Prostate gland (tissue), 2 donors: ENCODE results near the gene IFRD2. TPM values are rescaled to one million over a fixed set of nuclear protein-coding genes. Genes with fewer than 3 reads are reported as not detected.
A peak's percentile ranks its signal among the peaks of the same experiment; 100 is the strongest.

ENCODE experiments used
- DNase-seq: peaks from one replicate; pipeline ENCODE4 v3.0.0-alpha.2; 2019; ENCODE audit warnings: low spot score
- H3K27ac ChIP-seq, 2 donors: fragments of 200-600 bp; sonication (generic); 2 replicates each; pipeline ENCODE4 v1.5.1; 2017 to 2019
- H3K27me3 ChIP-seq: fragments of 200-600 bp; sonication (generic); replicated peaks from 2 replicates; pipeline ENCODE4 v1.5.1; 2019; ENCODE audit not compliant: insufficient read depth
- H3K36me3 ChIP-seq, 2 donors: fragments of 200-600 bp; sonication (generic); 1 replicate in 1 of 2; 2 replicates in 1 of 2; pipeline versions ENCODE4 v1.5.1 to v1.8.1; 2017 to 2019
- H3K4me1 ChIP-seq: fragments of 200-600 bp; sonication (generic); replicated peaks from 2 replicates; pipeline ENCODE4 v1.5.1; 2019
- H3K4me3 ChIP-seq, 2 donors: fragments of 200-600 bp; sonication (generic); 2 replicates each; pipeline ENCODE4 v1.5.1; 2017 to 2019
- H3K9me3 ChIP-seq: fragments of 200-600 bp; sonication (generic); 2 replicates; pipeline ENCODE4 v1.5.1; 2017
- POLR2A ChIP-seq: fragments of 450-650 bp; IDR thresholded peaks from one replicate; pipeline ENCODE4 v1.6.1; 2016; ENCODE audit warnings: antibody characterized with exemption, mild to moderate bottlenecking
- POLR2AphosphoS5 ChIP-seq: sonication (generic); formaldehyde crosslinking; IDR thresholded peaks from one replicate; pipeline ENCODE4 v1.6.1; 2017; ENCODE audit warnings: antibody characterized with exemption
- WGBS: methylation state at CpG from one replicate; pipeline ENCODE4 v1.1.5; 2018; 5-methylcytosine and 5-hydroxymethylcytosine counted together
- intact Hi-C: fragments of 100-400 bp; cut with DNase I; formaldehyde crosslinking; loops from one replicate; pipeline ENCODE4 v1.14.2; 2022
- total RNA-seq, 2 donors: library from RNA; depleted of rRNA; stranded (reverse); fragments of >200 nt; gene quantifications; one replicate each; pipeline ENCODE4 v1.1.0, GENCODE V29; 2016
- TF ChIP-seq, protein P1 (sequence below), 4 experiments: fragments of 200-600 bp in 2 of 4; fragments of 450-650 bp in 2 of 4; sonication (generic) in 2 of 4; IDR thresholded peaks; 1 replicate in 3 of 4; 2 replicates in 1 of 4; pipeline ENCODE4 v1.5.1; 2016 to 2019; ENCODE audit warnings: antibody characterized with exemption in 4 of 4, mild to moderate bottlenecking in 2 of 4, moderate library complexity in 2 of 4

IFRD2 gene
- total RNA-seq, 2 donors from 2014 or later, result 93.0 to 99.9 TPM

DNA sequence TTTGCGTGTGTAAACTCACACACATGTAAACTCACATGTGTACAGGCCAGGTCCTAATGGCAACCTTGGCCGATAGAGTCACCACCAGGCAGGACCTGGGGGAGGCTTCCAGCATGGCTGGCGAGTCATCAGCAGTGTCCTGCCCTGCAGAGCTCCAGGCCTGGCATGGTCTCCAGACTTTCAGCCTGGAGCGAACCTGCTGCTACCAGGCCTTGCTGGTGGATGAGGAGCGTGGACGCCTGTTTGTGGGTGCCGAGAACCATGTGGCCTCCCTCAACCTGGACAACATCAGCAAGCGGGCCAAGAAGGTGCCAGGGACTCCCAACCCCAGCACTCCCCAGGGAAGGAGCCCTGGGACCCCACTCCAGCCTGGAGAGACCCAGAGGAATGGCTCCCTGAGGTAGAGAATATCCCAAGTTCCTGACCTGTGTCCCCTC, 22.2 kb downstream of the IFRD2 start:
- Histone ChIP-seq H3K4me3 (no peak overlapping the region), H3K4me1 (peaks cover 18% of the 10 kb centered on the region), H3K9me3 (no peaks in the 10 kb centered on the region), H3K27ac (peak overlapping the region in 1 of 2 donors; percentile 62), H3K27me3 (no peaks in the 10 kb centered on the region), H3K36me3 (no peaks in the 10 kb centered on the region)
- 58% methylated on average over 5 of the region's 8 CpGs for WGBS
- no peak for DNase-seq
- no peak for TF ChIP-seq POLR2A
- TF ChIP-seq, protein P1, sequence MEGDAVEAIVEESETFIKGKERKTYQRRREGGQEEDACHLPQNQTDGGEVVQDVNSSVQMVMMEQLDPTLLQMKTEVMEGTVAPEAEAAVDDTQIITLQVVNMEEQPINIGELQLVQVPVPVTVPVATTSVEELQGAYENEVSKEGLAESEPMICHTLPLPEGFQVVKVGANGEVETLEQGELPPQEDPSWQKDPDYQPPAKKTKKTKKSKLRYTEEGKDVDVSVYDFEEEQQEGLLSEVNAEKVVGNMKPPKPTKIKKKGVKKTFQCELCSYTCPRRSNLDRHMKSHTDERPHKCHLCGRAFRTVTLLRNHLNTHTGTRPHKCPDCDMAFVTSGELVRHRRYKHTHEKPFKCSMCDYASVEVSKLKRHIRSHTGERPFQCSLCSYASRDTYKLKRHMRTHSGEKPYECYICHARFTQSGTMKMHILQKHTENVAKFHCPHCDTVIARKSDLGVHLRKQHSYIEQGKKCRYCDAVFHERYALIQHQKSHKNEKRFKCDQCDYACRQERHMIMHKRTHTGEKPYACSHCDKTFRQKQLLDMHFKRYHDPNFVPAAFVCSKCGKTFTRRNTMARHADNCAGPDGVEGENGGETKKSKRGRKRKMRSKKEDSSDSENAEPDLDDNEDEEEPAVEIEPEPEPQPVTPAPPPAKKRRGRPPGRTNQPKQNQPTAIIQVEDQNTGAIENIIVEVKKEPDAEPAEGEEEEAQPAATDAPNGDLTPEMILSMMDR (IDR thresholded peaks at IDR 0.05), result no peak
- no peak for TF ChIP-seq POLR2AphosphoS5
- intact Hi-C loops, result no loop called here

DNA sequence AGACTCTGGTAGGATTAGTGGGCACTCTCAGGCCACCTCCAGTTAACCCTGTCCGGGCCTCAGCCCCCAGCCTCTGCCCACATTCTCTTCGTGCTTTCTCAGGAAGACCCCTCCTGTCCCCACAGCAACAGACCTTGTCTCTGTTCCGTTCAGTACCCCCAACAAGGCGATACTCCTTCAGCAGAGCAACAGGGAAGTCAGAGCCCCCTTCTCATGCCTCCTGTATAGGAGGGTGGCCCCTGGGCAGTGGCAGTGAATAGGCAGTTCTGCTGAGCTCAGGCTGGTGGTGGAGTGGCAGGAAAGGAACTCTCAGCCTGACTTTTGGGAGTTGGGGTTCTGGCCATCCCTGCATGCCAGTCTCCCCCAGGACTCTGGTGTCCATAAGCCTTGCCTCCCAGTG, 22.8 kb downstream of the IFRD2 start:
- Histone ChIP-seq H3K9me3 (no peaks in the 10 kb centered on the region), H3K36me3 (no peaks in the 10 kb centered on the region), H3K4me3 (peak overlapping the region in 1 of 2 donors; percentile 6), H3K27me3 (no peaks in the 10 kb centered on the region), H3K27ac (peak overlapping the region; percentile 62 to 75), H3K4me1 (peaks cover 18% of the 10 kb centered on the region)
- TF ChIP-seq, protein P1 (IDR thresholded peaks at IDR 0.05), result no peak
- TF ChIP-seq POLR2A, result no peak
- no peak for TF ChIP-seq POLR2AphosphoS5
- no peak for DNase-seq
- intact Hi-C loops, result no loop called here
- 39% methylated on average over 4 of the region's 4 CpGs for WGBS

DNA sequence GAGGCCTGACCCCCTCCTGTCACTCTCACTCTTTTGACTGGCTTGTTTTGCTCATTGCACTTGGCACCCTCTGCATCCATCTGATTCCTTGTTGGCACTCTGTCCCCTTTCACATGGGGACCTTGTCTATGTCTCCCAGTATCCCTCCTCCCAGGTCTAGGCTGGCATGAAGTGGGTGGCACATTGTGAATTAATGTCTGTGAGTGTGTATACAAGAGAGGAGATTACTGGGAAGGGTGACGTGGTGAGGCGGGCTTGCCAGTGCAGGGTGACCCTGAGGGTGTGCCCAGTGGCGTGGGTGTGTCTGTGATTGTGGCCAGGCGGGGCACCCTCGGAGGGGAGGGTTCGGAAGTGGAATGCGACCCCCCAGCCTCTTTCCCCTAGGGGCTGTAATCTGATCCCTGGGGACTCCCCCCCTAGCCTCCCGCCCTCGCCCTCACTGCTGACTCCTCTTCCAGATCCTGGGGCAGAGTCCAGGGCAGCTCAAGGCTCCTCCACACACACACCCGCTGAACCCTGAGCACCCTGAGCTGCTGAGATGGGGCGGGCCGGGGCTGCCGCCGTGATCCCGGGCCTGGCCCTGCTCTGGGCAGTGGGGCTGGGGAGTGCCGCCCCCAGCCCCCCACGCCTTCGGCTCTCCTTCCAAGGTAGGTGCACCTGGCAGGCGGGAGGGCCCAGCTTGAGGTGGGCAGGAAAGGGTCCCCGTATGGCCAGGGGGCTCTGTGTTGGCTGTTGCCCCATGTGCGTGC, 23.4 kb downstream of the IFRD2 start, which contains the start of gene SEMA3B:
SEMA3B (plus strand) TSS at position 445 of the 749 bp plus-strand sequence; CDS start at position 539, 94 bp downstream.
- TF ChIP-seq POLR2AphosphoS5 (peak; percentile 61), POLR2A (peak; percentile 65)
- TF ChIP-seq, protein P1 (IDR thresholded peaks at IDR 0.05), result no peak
- H3K36me3 ChIP-seq, result no peaks in the 10 kb centered on the region
- H3K4me1 ChIP-seq, result peaks cover 18% of the 10 kb centered on the region
- no peaks in the 10 kb centered on the region for H3K27me3 ChIP-seq
- 24% methylated on average over 21 of the region's 21 CpGs for WGBS
- peak; percentile 66 for DNase-seq
- H3K27ac ChIP-seq, result peak within 1 kb of the TSS; percentile 80 to 81
- intact Hi-C loops, result no loop called here
- H3K9me3 ChIP-seq, result no peaks in the 10 kb centered on the region
- H3K4me3 ChIP-seq, result peak within 1 kb of the TSS; percentile 6 to 17

GRCh38 chr3:50268276-50268675, 24.0 kb downstream of the IFRD2 start:
- Histone ChIP-seq H3K4me1 (peaks cover 18% of the 10 kb centered on the region), H3K9me3 (no peaks in the 10 kb centered on the region), H3K27me3 (no peaks in the 10 kb centered on the region), H3K36me3 (no peaks in the 10 kb centered on the region), H3K4me3 (no peak overlapping the region), H3K27ac (no peak overlapping the region)
- TF ChIP-seq, protein P1 (IDR thresholded peaks at IDR 0.05), result no peak
- no peak for TF ChIP-seq POLR2AphosphoS5
- no peak for TF ChIP-seq POLR2A
- WGBS, result 32% methylated on average over 3 of the region's 3 CpGs
- no peak for DNase-seq
- intact Hi-C loops, result no loop called here
